SK-N-SH (cell line): ENCODE results near the gene CAST. TPM values are rescaled to one million over a fixed set of nuclear protein-coding genes. Genes with fewer than 3 reads are reported as not detected.

ENCODE experiments used
- CTCF ChIA-PET: fragments of 300-600, 350-600 bp; formaldehyde crosslinking; extraction: SDS; loops from one replicate; lab custom pipeline; 2021; lab: Yijun Ruan, JAX
- POLR2A ChIA-PET: fragments of 350-600 bp; sonication (Branson Sonifier 250); formaldehyde crosslinking; extraction: SDS; loops from one replicate; lab custom pipeline; 2020; ENCODE audit warnings: antibody characterized with exemption, inconsistent platforms; lab: Yijun Ruan, JAX
- DNase-seq: peaks from one replicate; pipeline ENCODE4 v3.0.0; 2012
- H2AFZ ChIP-seq: fragments of 200-600 bp; sonication (generic); 2 replicates; pipeline ENCODE4 v1.8.1; 2016; ENCODE audit warnings: antibody characterized with exemption, mild to moderate bottlenecking, low read depth
- H3F3A ChIP-seq: fragments of 200-600 bp; sonication (generic); replicated peaks from 2 replicates; pipeline ENCODE3; 2016; ENCODE audit warnings: antibody characterized with exemption, mild to moderate bottlenecking; ENCODE audit not compliant: insufficient read depth
- H3K27ac ChIP-seq, 2 experiments: fragments of 200-500 bp in 1 of 2; fragments of 200-600 bp in 1 of 2; sonication (Bioruptor generic) in 1 of 2; sonication (generic), shearing (Covaris generic) in 1 of 2; 2 replicates each; pipeline versions ENCODE4 v1.5.1 to v1.6.1; 2014 to 2016; ENCODE audit warnings: low read depth in 2 of 2, inconsistent platforms in 1 of 2, low read length in 1 of 2, mild to moderate bottlenecking in 1 of 2, mixed read lengths in 1 of 2
- H3K27me3 ChIP-seq: fragments of 200-600 bp; sonication (generic), shearing (Covaris generic); 2 replicates; pipeline ENCODE4 v1.6.1; 2016; ENCODE audit warnings: mixed run types; ENCODE audit not compliant: insufficient read depth
- H3K36me3 ChIP-seq, 2 experiments: fragments of 200-500 bp in 1 of 2; fragments of 200-600 bp in 1 of 2; sonication (Bioruptor generic) in 1 of 2; sonication (generic) in 1 of 2; replicated peaks in 1 of 2; 2 replicates each; pipeline versions ENCODE3 to v1.5.1; 2014 to 2016; ENCODE audit warnings: low read length in 1 of 2, mild to moderate bottlenecking in 1 of 2; ENCODE audit not compliant: insufficient read depth in 2 of 2, control insufficient read depth in 1 of 2
- H3K4me1 ChIP-seq, 2 experiments: fragments of 200-500 bp in 1 of 2; fragments of 200-600 bp in 1 of 2; sonication (Bioruptor generic) in 1 of 2; sonication (generic), shearing (Covaris generic) in 1 of 2; 2 replicates each; pipeline versions ENCODE4 v1.5.1 to v1.6.1; 2014 to 2016; ENCODE audit warnings: low read depth in 1 of 2, low read length in 1 of 2, mixed run types in 1 of 2; ENCODE audit not compliant: insufficient read depth in 2 of 2, control insufficient read depth in 1 of 2
- H3K4me2 ChIP-seq: fragments of 200-600 bp; sonication (generic), shearing (Covaris generic); 2 replicates; pipeline ENCODE4 v1.6.1; 2017; ENCODE audit warnings: mixed run types
- H3K4me3 ChIP-seq, 2 experiments: fragments of 200-500 bp in 1 of 2; fragments of 200-600 bp in 1 of 2; sonication (Bioruptor generic) in 1 of 2; sonication (generic), shearing (Covaris generic) in 1 of 2; 2 replicates each; pipeline versions ENCODE4 v1.5.1 to v1.8.1; 2014 to 2016; ENCODE audit warnings: low read depth in 2 of 2, inconsistent platforms in 1 of 2, low read length in 1 of 2, mild to moderate bottlenecking in 1 of 2, mixed read lengths in 1 of 2, moderate library complexity in 1 of 2
- H3K79me2 ChIP-seq: fragments of 200-600 bp; sonication (generic); 2 replicates; pipeline ENCODE4 v1.8.1; 2017; ENCODE audit warnings: mild to moderate bottlenecking; ENCODE audit not compliant: insufficient read depth
- H3K9ac ChIP-seq: fragments of 200-600 bp; sonication (generic); 2 replicates; pipeline ENCODE4 v1.6.1; 2017; ENCODE audit warnings: mixed run types
- H3K9me2 ChIP-seq: fragments of 200-600 bp; sonication (generic); 2 replicates; pipeline ENCODE4 v1.6.1; 2017; ENCODE audit warnings: mixed run types
- H3K9me3 ChIP-seq: fragments of 200-600 bp; sonication (generic); 2 replicates; pipeline ENCODE4 v1.6.1; 2017; ENCODE audit warnings: mixed run types, mild to moderate bottlenecking, moderate library complexity
- H4K20me1 ChIP-seq: fragments of 200-600 bp; sonication (generic); 2 replicates; pipeline ENCODE4 v1.6.1; 2017; ENCODE audit warnings: mild to moderate bottlenecking, mixed run types; ENCODE audit not compliant: insufficient read depth
- EP300 ChIP-seq, 2 experiments: IDR thresholded peaks; 2 replicates each; pipeline versions ENCODE4 v1.4.0 to v1.6.1; 2012; ENCODE audit warnings: borderline replicate concordance in 1 of 2, low read depth in 1 of 2, low read length in 1 of 2
- FOXJ3 ChIP-seq: sonication (generic); formaldehyde crosslinking; IDR thresholded peaks from 2 replicates; pipeline ENCODE4 v1.5.1; 2020; ENCODE audit warnings: mild to moderate bottlenecking, missing genetic modification reagents
- FOXM1 ChIP-seq: IDR thresholded peaks from 2 replicates; pipeline ENCODE4 v1.4.0; 2012; ENCODE audit warnings: low read depth, mild to moderate bottlenecking
- GATA2 ChIP-seq: sonication (generic); formaldehyde crosslinking; IDR thresholded peaks from 2 replicates; pipeline ENCODE4 v1.5.0; 2020; ENCODE audit warnings: mild to moderate bottlenecking, missing genetic modification reagents
- MAX ChIP-seq: IDR thresholded peaks from 2 replicates; pipeline ENCODE4 v1.4.0; 2012; ENCODE audit warnings: low read depth
- MXI1 ChIP-seq: IDR thresholded peaks from 2 replicates; pipeline ENCODE4 v1.6.1; 2012; ENCODE audit warnings: mild to moderate bottlenecking, low read depth, low read length, improper control_type of control experiment
- NFIC ChIP-seq: IDR thresholded peaks from 2 replicates; pipeline ENCODE4 v1.4.0; 2012; ENCODE audit warnings: borderline replicate concordance
- NRF1 ChIP-seq: IDR thresholded peaks from 2 replicates; pipeline ENCODE4 v1.6.1; 2012; ENCODE audit warnings: low read depth, mild to moderate bottlenecking, low read length
- POLR2AphosphoS5 ChIP-seq: IDR thresholded peaks from 2 replicates; pipeline ENCODE4 v1.6.1; 2012; ENCODE audit warnings: low read depth, low read length
- RAD21 ChIP-seq: IDR thresholded peaks from 2 replicates; pipeline ENCODE4 v1.6.1; 2012; ENCODE audit warnings: mild to moderate bottlenecking, low read length
- RFX5 ChIP-seq: IDR thresholded peaks from 2 replicates; pipeline ENCODE4 v1.6.1; 2012; ENCODE audit warnings: mild to moderate bottlenecking, improper control_type of control experiment, low read length
- RXRA ChIP-seq: IDR thresholded peaks from 2 replicates; pipeline ENCODE4 v1.4.0; 2012; ENCODE audit warnings: low read depth, mild to moderate bottlenecking, borderline replicate concordance
- SIN3A ChIP-seq: IDR thresholded peaks from 2 replicates; pipeline ENCODE4 v1.6.1; 2012; ENCODE audit warnings: low read depth, mild to moderate bottlenecking, low read length, moderate library complexity, borderline replicate concordance
- TAF1 ChIP-seq: IDR thresholded peaks from 2 replicates; pipeline ENCODE4 v1.6.1; 2012; ENCODE audit warnings: low read depth, mild to moderate bottlenecking, low read length, moderate library complexity, borderline replicate concordance
- TEAD4 ChIP-seq: IDR thresholded peaks from 2 replicates; pipeline ENCODE4 v1.4.0; 2012; ENCODE audit warnings: mild to moderate bottlenecking, borderline replicate concordance; ENCODE audit not compliant: insufficient read depth
- USF1 ChIP-seq: IDR thresholded peaks from 2 replicates; pipeline ENCODE4 v1.4.0; 2012; ENCODE audit warnings: low read depth, borderline replicate concordance
- USF2 ChIP-seq: fragments of 150-350 bp; IDR thresholded peaks from 2 replicates; pipeline ENCODE4 v1.6.1; 2017; ENCODE audit warnings: antibody characterized with exemption, low read length, low read depth, borderline replicate concordance
- YY1 ChIP-seq: IDR thresholded peaks from 2 replicates; pipeline ENCODE4 v1.4.0; 2012; ENCODE audit warnings: low read depth, mild to moderate bottlenecking
- ZBTB33 ChIP-seq: IDR thresholded peaks from 2 replicates; pipeline ENCODE4 v1.4.0; 2012; ENCODE audit warnings: low read depth, borderline replicate concordance
- WGBS: methylation state at CpG from one replicate; pipeline ENCODE4 v1.1.6; 2017; ENCODE audit warnings: low lambda C conversion rate; 5-methylcytosine and 5-hydroxymethylcytosine counted together
- polyA plus RNA-seq, 3 experiments: library from polyadenylated mRNA; depleted of rRNA; stranded (reverse); fragments of >200 nt; gene quantifications; 2 replicates each; pipeline ENCODE4 v1.2.3, GENCODE V29; 2012

The CAST gene
- polyA plus RNA-seq, 1 of the 3 experiments (the other 2 are of a cell fraction): 82.9 TPM

- Histone ChIP-seq H3K4me2 (no peak overlapping the region), H2AFZ (no peak overlapping the region), H3K9me2 (no peaks in the 10 kb centered on the region), H4K20me1 (peaks cover 11% of the 10 kb centered on the region), H3K4me3 (no peak overlapping the region), H3K36me3 (peaks cover 6 to 38% of the 10 kb centered on the region in 2 experiments), H3F3A (peaks cover 15% of the 10 kb centered on the region), H3K9ac (no peak overlapping the region), H3K27ac (no peak overlapping the region), H3K9me3 (no peaks in the 10 kb centered on the region), H3K79me2 (peaks cover 62% of the 10 kb centered on the region), H3K4me1 (no peaks in the 10 kb centered on the region), H3K27me3 (no peaks in the 10 kb centered on the region)
- DNase-seq: no peak
- CTCF ChIA-PET: interaction anchor here (1.8 to 2.3 kb wide), 3 partner anchors 69 to 479 kb away, joined by 4 to 13 read pairs (median 4); no protein-coding TSS in a partner anchor
- TF ChIP-seq GATA2 (no peak), SIN3A (no peak), NFIC (no peak), TAF1 (no peak), USF2 (no peak), USF1 (no peak), MXI1 (no peak), RXRA (no peak), EP300 (IDR thresholded peaks at IDR 0.05; ENCODE audit: borderline replicate concordance in 1 of 2, low read depth in 1 of 2, low read length in 1 of 2) (no peak), TEAD4 (no peak), ZBTB33 (no peak), RAD21 (no peak), YY1 (no peak), RFX5 (no peak), POLR2AphosphoS5 (no peak), FOXJ3 (CRISPR knock-in tag) (no peak), NRF1 (no peak), MAX (no peak), FOXM1 (no peak)
- 96% methylated on average over 1 of the region's 1 CpG for WGBS
- POLR2A ChIA-PET: interaction anchor here (0.6 kb wide), 1 partner anchor 42 kb away, joined by 3 read pairs; no protein-coding TSS in a partner anchor
Observed at GRCh38 chr5:96683392-96683791, 21.2 kb downstream of the CAST start.
